Stomach (tissue), 4 donors: ENCODE data around the gene OLIG1.

Experiments
- EP300 ChIP-seq: sonication (generic); formaldehyde crosslinking; IDR thresholded peaks from one replicate; pipeline ENCODE4 v1.6.1; 2017; ENCODE audit warnings: antibody characterized with exemption
- POLR2A ChIP-seq, 4 donors: fragments of 450-650 bp; IDR thresholded peaks; one replicate each; pipeline ENCODE4 v1.6.1; 2016; ENCODE audit warnings: antibody characterized with exemption in 4 of 4, control low read depth in 2 of 4, mild to moderate bottlenecking in 1 of 4, moderate library complexity in 1 of 4
- TF ChIP-seq, protein P1 (sequence below), 7 experiments: fragments of 450-650 bp in 4 of 7; fragments of 200-600 bp in 3 of 7; sonication (generic) in 3 of 7; IDR thresholded peaks; one replicate each; pipeline ENCODE4 v1.5.1; 2016 to 2019; ENCODE audit warnings: antibody characterized with exemption in 7 of 7, control low read depth in 2 of 7, mild to moderate bottlenecking in 1 of 7

DNA sequence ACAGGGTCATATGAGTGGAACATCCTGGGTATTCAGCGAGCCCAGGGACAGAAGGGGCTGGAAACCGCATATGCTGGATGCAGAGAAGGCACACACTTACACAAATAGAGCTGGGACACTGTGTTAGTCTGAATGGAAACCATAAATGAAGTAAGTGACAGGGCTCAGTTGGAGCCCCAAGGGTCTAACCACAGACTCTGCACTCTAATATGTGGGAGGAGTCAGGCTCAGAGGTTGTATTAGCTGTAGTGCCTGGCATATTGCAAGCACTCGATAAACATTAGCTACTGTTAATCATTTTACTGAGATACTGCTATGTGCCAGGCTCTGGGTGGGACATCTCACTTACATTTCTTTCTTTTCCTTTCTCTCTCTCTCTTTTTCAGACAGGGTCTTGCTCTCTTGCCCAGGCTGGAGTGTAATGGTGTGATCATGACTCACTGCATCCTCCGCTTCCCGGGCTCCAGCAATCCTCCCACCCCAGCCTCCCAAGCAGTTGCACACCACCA lies 6.5 kb upstream of the OLIG1 start:
- TF ChIP-seq, protein P1, sequence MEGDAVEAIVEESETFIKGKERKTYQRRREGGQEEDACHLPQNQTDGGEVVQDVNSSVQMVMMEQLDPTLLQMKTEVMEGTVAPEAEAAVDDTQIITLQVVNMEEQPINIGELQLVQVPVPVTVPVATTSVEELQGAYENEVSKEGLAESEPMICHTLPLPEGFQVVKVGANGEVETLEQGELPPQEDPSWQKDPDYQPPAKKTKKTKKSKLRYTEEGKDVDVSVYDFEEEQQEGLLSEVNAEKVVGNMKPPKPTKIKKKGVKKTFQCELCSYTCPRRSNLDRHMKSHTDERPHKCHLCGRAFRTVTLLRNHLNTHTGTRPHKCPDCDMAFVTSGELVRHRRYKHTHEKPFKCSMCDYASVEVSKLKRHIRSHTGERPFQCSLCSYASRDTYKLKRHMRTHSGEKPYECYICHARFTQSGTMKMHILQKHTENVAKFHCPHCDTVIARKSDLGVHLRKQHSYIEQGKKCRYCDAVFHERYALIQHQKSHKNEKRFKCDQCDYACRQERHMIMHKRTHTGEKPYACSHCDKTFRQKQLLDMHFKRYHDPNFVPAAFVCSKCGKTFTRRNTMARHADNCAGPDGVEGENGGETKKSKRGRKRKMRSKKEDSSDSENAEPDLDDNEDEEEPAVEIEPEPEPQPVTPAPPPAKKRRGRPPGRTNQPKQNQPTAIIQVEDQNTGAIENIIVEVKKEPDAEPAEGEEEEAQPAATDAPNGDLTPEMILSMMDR (IDR thresholded peaks at IDR 0.05): no peak
- no peak for TF ChIP-seq EP300
- no peak for TF ChIP-seq POLR2A (IDR thresholded peaks at IDR 0.05)
